ENCODE data around the gene NUTM2D.
"Not testable (repeated sequence)": the region's sequence is repeated elsewhere in the genome, so short reads cannot be mapped to it uniquely, and the experiment has no call there.

The NUTM2D gene

DNA sequence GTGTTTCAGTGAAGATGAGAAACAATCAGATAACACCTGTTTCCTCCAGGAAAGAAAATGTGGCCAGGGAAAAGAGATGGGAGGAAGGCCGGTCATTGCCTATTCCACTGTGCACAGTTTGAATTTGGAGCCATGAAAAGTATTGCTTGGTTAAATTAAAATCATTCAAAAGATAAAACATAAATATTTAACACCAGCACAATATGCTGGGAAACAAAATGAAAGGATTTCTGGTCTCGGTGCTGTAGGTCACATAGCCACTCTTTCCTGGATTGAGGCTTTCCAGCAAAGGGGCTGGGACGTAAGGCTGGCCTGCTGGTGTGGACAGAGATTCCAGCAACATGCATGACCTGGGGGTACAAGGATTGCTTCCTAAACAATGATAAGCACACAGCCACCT, at the start of gene NUTM2D:
NUTM2D (plus strand) TSS at position 301 of the 400 bp plus-strand sequence. CDS start 522 bp downstream, outside the sequence.
- not testable (repeated sequence) for DNase-seq

- DNase-seq, result not testable (repeated sequence)
Observed at GRCh38 chr10:87308702-87309101, 48.8 kb upstream of the NUTM2D start.

DNA sequence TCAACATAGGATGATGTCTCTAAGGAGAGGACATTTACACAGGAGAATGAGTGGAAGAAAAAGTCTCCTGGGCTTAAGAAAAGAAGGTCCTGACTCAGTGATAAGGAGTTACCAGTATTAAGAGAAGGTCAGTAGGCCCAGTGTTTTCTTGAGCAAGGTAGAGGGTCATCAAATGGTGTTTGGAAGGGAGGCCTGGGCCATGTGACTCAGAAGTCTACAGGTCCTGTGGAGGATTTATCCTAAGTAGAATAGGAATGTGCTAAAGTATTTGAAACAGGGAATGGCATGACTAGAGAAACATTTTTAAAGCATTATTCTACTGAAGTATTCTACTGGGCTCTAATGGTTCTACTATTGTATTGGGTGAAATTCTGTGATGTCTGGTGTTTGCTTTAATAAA, 47.9 kb upstream of the NUTM2D start:
- not testable (repeated sequence) for DNase-seq

GRCh38 chr10:87311521-87311920, 46.0 kb upstream of the NUTM2D start:
- not testable (repeated sequence) for DNase-seq

- DNase-seq, result not testable (repeated sequence)
Observed at GRCh38 chr10:87313649-87314359, 43.7 kb upstream of the NUTM2D start.

DNA sequence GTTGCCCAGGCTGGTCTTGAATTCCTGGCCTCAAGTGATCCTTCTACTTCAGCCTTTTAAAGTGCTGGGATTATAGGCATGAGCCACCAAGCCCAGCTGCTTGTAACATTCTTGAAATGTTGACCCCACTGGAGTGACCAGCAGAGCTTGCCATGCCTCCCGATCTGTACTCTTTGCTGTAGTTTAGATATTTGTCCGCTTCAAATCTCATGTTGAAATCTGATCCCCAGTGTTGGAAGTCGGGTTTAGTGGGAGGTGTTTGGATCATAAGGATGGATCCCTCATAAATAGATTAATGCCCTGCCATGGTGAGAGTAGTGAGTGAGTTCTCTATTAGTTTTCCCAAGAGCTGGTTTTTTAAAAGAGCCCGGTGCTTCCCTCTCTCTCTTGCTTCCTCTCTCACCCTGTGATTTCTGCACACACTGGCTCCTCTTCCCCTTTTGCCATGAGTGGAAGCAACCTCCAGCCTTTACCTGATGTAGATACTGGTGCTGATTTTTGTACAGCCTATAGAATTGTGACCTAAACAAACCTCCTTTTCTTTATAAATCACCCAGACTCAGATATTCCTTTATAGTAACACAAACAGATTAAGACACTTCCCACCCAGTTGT, 43.1 kb upstream of the NUTM2D start:
- DNase-seq, result not testable (repeated sequence)

- DNase-seq, result not testable (repeated sequence)
Observed at GRCh38 chr10:87321505-87321904, 36.0 kb upstream of the NUTM2D start.

- not testable (repeated sequence) for DNase-seq
Observed at GRCh38 chr10:87324559-87324958, 33.0 kb upstream of the NUTM2D start.

DNA sequence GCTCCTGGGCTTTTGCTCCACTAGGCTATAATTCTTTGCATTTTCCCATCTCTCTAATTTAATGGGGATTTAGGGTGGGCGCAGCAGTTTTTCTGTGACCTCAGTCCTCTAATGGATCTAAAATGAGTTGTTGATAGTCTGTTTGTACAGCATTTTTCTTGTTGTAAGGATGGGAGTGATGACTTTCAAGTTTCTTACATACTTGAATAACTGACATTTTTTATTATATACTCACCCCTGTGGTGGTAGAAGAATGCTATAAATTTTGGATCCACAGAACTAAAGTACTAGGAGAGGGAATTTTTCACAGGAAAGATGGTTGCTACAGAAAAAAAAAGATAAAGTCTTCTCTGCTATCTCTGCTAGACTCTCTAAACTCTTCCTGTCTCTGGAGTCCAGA, 29.6 kb upstream of the NUTM2D start:
- not testable (repeated sequence) for DNase-seq

DNA sequence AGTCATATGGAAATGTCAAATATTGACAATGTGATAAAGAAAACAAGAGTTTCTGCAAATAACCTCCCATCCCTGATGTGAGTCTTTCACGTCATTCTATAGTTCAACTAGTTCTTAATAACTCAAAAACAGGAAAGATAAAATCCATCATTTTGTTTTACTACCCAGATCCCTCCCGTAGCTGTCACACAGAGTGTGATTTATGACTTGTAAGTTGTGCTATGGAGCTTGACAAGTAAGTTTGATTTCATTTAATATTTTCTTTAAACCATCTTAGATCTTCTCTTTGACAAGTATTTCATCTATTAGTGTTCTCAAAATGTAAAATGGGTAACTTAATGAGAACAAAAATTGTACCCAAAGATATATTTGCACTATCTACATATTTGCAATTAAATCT, 28.4 kb upstream of the NUTM2D start:
- not testable (repeated sequence) for DNase-seq

GRCh38 chr10:87332687-87333086, 24.9 kb upstream of the NUTM2D start:
- not testable (repeated sequence) for DNase-seq

- DNase-seq, result not testable (repeated sequence)
Observed at GRCh38 chr10:87340411-87340810, 17.1 kb upstream of the NUTM2D start.

DNA sequence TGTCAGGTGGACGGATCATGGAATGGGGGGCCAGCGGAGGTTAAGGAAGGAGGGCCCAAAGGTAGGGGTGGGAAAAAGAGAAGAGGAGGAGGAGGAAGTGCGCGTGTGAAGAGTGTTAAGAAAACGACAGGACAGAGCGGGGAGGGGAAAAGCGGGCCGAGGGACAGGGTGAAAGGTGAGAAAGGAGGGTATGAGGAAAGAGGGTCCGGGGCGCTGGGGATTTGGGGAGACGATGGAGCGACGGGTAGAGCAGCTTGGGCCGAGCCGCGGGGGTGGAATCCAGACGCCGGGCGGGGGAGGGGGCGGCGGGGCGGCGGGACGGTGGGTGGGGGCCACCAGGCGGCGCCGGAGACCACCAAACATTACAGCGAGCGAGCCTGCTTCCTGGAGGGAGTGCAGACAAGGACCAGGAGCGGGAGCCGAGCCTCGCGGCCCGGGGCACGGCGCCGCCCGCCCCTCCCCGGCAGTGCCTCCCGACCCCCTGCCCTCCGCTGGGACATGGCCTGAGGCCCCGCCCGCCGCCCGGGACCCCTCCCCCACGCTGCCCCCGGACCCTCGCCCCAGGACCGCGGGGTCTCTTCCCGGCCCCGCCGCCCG, 15.9 kb upstream of the NUTM2D start:
- DNase-seq, result peak in 1 of 2 experiments; percentile 25

DNA sequence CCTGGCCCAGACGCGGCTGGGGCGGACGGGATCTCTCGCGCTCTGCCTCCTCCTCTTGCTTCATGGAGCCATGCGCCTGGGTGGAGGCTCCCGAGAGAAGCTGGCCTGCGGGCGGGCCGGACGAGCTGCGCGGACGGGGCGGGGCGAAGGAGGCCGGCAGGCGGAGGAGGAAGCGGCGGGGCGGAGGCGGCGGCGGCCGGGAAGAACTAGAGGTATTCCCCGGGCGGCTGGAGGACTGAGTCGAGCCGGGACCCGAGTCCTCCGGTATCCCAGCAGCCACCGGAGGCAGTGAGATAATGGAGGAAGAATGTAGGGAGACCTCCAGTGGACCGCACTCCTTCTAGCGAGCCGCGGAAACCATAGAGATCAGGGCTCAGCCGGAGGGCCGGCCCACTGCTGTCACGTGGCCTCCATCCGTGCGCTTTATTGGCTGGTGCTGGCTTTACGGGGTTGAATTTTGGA, 15.3 kb upstream of the NUTM2D start:
- peak; percentile 84 to 89 for DNase-seq

GRCh38 chr10:87342711-87343258, 14.8 kb upstream of the NUTM2D start:
- peak; percentile 85 to 89 for DNase-seq

DNA sequence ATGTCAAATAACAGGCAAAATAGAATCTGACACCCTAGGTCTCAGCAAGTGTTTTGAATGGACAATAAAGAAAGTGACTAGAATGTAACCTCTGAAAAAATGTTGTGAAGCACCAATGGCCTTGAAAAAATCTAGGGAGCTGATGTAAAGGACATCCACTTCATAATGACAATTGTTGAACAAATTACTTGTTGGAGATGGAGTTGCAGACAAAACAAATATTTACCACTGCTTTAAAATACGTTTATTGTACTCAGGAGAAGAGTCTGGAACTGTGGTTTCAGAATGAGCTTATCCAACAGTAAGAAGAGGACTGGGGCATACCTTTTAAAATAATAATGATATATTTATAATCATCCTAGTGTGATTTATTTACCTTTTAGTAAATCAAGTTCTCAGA, 11.8 kb upstream of the NUTM2D start:
- not testable (repeated sequence) for DNase-seq

- not testable (repeated sequence) for DNase-seq
Observed at GRCh38 chr10:87350161-87350560, 7.4 kb upstream of the NUTM2D start.

DNA sequence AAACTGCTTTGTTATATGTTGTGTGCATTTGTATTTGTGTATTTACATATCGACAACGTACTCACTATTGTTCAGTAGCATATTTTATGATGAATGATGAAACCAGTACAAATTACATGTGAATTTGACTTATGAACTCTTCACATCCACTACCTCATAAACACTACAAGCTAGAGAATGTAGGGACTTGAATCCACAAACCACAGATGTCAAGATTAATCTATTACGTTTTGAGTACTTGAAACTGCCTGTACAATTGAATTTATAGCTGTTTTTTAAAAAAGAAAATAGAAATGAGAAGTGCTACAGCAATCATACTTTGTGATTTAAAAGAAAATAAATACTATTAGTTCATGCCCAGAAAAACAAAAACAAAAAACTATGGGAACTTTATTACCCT, 4.7 kb upstream of the NUTM2D start:
- DNase-seq, result not testable (repeated sequence)

DNA sequence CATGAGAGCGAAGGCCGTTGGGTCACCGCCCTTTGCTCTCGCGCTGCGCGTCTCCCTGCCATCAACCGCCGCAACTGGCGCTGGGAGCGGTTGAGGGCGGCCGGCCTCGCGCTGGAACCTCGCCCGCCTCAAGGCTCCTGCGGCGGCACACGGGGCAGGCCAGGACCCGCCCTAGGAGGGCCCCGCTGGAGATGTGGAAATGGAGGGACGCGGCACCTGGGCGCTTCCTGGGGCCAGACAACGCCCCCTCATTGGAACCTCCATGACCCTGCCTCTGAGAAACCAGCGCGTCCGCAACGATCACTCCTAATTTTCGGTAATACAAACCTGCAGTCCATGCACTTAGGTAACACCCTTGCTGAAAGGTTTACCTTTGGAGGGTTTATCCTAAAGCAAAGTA, 2.4 kb upstream of the NUTM2D start:
- DNase-seq, result not testable (repeated sequence)

GRCh38 chr10:87358159-87358558, 615 bp downstream of the NUTM2D start:
- not testable (repeated sequence) for DNase-seq

- not testable (repeated sequence) for DNase-seq
Observed at GRCh38 chr10:87369514-87370112, 12.1 kb downstream of the NUTM2D start.

GRCh38 chr10:87374091-87374490, 16.5 kb downstream of the NUTM2D start:
- not testable (repeated sequence) for DNase-seq

DNA sequence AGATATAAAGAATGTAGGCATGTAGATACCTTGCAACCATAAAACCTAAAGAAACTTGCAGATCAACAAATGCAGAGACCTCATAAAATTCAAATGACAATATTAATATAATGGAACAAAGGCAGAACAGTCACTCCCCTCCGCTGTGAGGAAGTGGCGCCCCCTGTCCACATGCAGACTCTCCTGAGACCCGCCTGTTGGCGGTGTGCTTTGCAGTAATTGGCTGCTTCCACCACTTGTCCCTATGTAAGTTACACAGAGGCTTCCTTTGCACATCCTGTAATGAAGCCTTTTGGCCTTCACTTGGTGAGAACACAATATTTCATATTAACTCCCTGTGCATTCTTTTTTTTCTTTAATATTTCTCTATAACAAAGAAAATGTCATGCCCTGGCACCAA, 21.6 kb downstream of the NUTM2D start:
- not testable (repeated sequence) for DNase-seq
